Measurements from ENCODE around the gene RHOG.

GRCh38 chr11:3853545-3853842 lies 12.7 kb upstream of the RHOG start:
- TF ChIP-seq CTCF (IDR thresholded peaks at IDR 0.05; ENCODE audit: low read depth, low read length) (no peak), POLR2A (IDR thresholded peaks at IDR 0.05; ENCODE audit: extremely low read depth, insufficient read length) (no peak)
